HCT116 (cell line): ENCODE data around the gene PRXL2C. TPM values are rescaled to one million over a fixed set of nuclear protein-coding genes. Genes with fewer than 3 reads are reported as not detected.

Experiments used
- ATAC-seq: fragments of 200-7000 bp; cut with Tn5 transposase; 2 replicates; pipeline ENCODE4 v1.9.1; 2020; ENCODE audit warnings: mild to moderate bottlenecking, moderate library complexity
- BruUV-seq: library from RNA; stranded (reverse); fragments of 400-500 nt; replicated peaks from 2 replicates; lab custom pipeline; 2021; lab: Mats Ljungman, UMichigan
- CTCF ChIA-PET: fragments of 300-600 bp; sonication (Branson Sonifier 250); formaldehyde crosslinking; loops from one replicate; lab custom pipeline; 2021; ENCODE audit warnings: antibody characterized with exemption; lab: Charles Lee
- POLR2A ChIA-PET: fragments of 300-600, 350-600 bp; sonication (Branson Sonifier 250); formaldehyde crosslinking; loops from one replicate; lab custom pipeline; 2021; ENCODE audit warnings: antibody characterized with exemption; lab: Charles Lee
- RAD21 ChIA-PET, 2 experiments: fragments of 300-600 bp; sonication (Branson Sonifier 250); formaldehyde crosslinking; loops; one replicate each; lab custom pipeline; 2023; ENCODE audit warnings: low total read pairs in 2 of 2; ENCODE audit not compliant: uncharacterized antibody in 2 of 2, unreplicated experiment in 2 of 2, low non-redundant PET in 1 of 2; lab: Charles Lee
- DNase-seq: peaks from one replicate; pipeline ENCODE4 v3.0.0-alpha.2; 2010; ENCODE audit warnings: low read depth, low spot score
- H2AFZ ChIP-seq: fragments of 200-600 bp; shearing (Covaris generic), sonication (generic); 2 replicates; pipeline ENCODE4 v1.6.1; 2017; ENCODE audit warnings: low read depth, mixed run types, mixed read lengths, antibody characterized with exemption, low read length; ENCODE audit not compliant: poor library complexity, severe bottlenecking
- H3K27ac ChIP-seq: 2 replicates; pipeline ENCODE4 v1.5.1; 2012; ENCODE audit warnings: low read depth, low read length
- H3K27me3 ChIP-seq: fragments of 200-600 bp; sonication (generic); 2 replicates; pipeline ENCODE4 v1.6.1; 2016; ENCODE audit warnings: mixed run types, low read length, mixed read lengths; ENCODE audit not compliant: insufficient read depth
- H3K36me3 ChIP-seq, 2 experiments: fragments of 200-500 bp in 1 of 2; fragments of 200-600 bp in 1 of 2; sonication (Bioruptor generic) in 1 of 2; sonication (generic) in 1 of 2; 2 replicates each; pipeline versions ENCODE4 v1.5.1 to v1.6.1; 2014 to 2016; ENCODE audit warnings: low read length in 2 of 2, inconsistent platforms in 1 of 2, mixed read lengths in 1 of 2, mixed run types in 1 of 2; ENCODE audit not compliant: insufficient read depth in 2 of 2, control insufficient read depth in 1 of 2
- H3K4me1 ChIP-seq, 2 experiments: fragments of 200-600 bp in 1 of 2; sonication (generic) in 1 of 2; 2 replicates each; pipeline versions ENCODE4 v1.5.1 to v1.6.1; 2012 to 2017; ENCODE audit warnings: low read length in 2 of 2, inconsistent platforms in 1 of 2, mild to moderate bottlenecking in 1 of 2, mixed read lengths in 1 of 2, mixed run types in 1 of 2, moderate library complexity in 1 of 2; ENCODE audit not compliant: insufficient read depth in 2 of 2, control insufficient read depth in 1 of 2
- H3K4me2 ChIP-seq: fragments of 200-600 bp; sonication (generic); 2 replicates; pipeline ENCODE4 v1.6.1; 2017; ENCODE audit warnings: mixed run types, low read length, mixed read lengths
- H3K4me3 ChIP-seq, 2 experiments: fragments of 200-600 bp in 1 of 2; sonication (generic) in 1 of 2; replicated peaks in 1 of 2; 2 replicates each; pipeline ENCODE4 v1.5.1; 2011 to 2016; ENCODE audit warnings: low read length in 2 of 2, control low read depth in 1 of 2, low read depth in 1 of 2, mild to moderate bottlenecking in 1 of 2, mixed read lengths in 1 of 2, mixed run types in 1 of 2
- H3K79me2 ChIP-seq: fragments of 200-600 bp; sonication (generic); 2 replicates; pipeline ENCODE4 v1.6.1; 2017; ENCODE audit warnings: mild to moderate bottlenecking, mixed run types, low read length, moderate library complexity, mixed read lengths; ENCODE audit not compliant: insufficient read depth
- H3K9ac ChIP-seq: fragments of 200-600 bp; sonication (generic); 2 replicates; pipeline ENCODE4 v1.6.1; 2016; ENCODE audit warnings: low read length, mixed read lengths
- H3K9me2 ChIP-seq: fragments of 200-600 bp; sonication (generic), shearing (Covaris generic); 2 replicates; pipeline ENCODE4 v1.6.1; 2017; ENCODE audit warnings: mixed run types, mild to moderate bottlenecking, moderate library complexity; ENCODE audit not compliant: insufficient read depth
- H3K9me3 ChIP-seq, 2 experiments: fragments of 200-500 bp in 1 of 2; fragments of 200-600 bp in 1 of 2; sonication (Bioruptor generic) in 1 of 2; sonication (generic) in 1 of 2; 2 replicates each; pipeline ENCODE4 v1.6.1; 2014 to 2017; ENCODE audit warnings: low read length in 2 of 2, mixed read lengths in 2 of 2, inconsistent platforms in 1 of 2, low read depth in 1 of 2, mild to moderate bottlenecking in 1 of 2, mixed run types in 1 of 2, moderate library complexity in 1 of 2; ENCODE audit not compliant: control insufficient read depth in 1 of 2, insufficient read depth in 1 of 2
- H4K20me1 ChIP-seq: fragments of 200-600 bp; sonication (generic), shearing (Covaris generic); 2 replicates; pipeline ENCODE4 v1.6.1; 2017; ENCODE audit warnings: mixed run types, mild to moderate bottlenecking, moderate library complexity; ENCODE audit not compliant: insufficient read depth
- EGR1 ChIP-seq: IDR thresholded peaks from 2 replicates; pipeline ENCODE4 v1.6.1; 2012; ENCODE audit warnings: low read depth
- JUND ChIP-seq: IDR thresholded peaks from 2 replicates; pipeline ENCODE4 v1.6.1; 2012
- POLR2A ChIP-seq: IDR thresholded peaks from 2 replicates; pipeline ENCODE4 v1.7.0; 2011; ENCODE audit warnings: borderline replicate concordance; ENCODE audit not compliant: insufficient read depth, insufficient read length; ENCODE audit errors: extremely low read depth
- POLR2AphosphoS5 ChIP-seq: IDR thresholded peaks from 2 replicates; pipeline ENCODE4 v1.6.1; 2011; ENCODE audit warnings: mild to moderate bottlenecking, low read depth, low read length, moderate library complexity
- SP1 ChIP-seq: IDR thresholded peaks from 2 replicates; pipeline ENCODE4 v1.6.1; 2012; ENCODE audit warnings: low read depth
- ZFX ChIP-seq: fragments of 450-650 bp; IDR thresholded peaks from 2 replicates; pipeline ENCODE4 v1.6.1; 2017
- intact Hi-C: fragments of 100-400 bp; cut with micrococcal nuclease; formaldehyde crosslinking; loops from 2 replicates; pipeline ENCODE4 v1.10.0; 2022
- total RNA-seq: library from RNA; stranded (reverse); gene quantifications from one replicate; pipeline ENCODE4 v1.2.1, GENCODE V29; 2021; ENCODE audit not compliant: unreplicated experiment
- TF ChIP-seq, protein P1 (sequence below): IDR thresholded peaks from 2 replicates; pipeline ENCODE4 v1.6.1; 2012

PRXL2C gene
- total RNA-seq, 1 experiment from 2014 or later = 10.4 TPM

DNA sequence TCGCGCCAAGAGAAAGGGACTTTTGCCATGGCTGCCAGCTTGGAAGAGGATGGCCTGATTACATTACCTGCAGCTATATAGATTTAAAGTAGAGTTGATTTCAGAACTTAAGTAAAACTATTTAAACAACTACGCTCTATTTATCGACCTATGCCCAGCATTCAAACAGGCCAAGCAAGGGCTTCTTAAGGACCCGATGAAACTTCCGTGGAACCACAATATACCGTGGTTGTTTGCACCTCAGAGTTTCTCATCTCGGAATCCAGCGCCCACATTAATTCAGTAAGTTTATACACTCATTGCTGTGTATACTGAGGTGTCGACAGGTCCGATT lies 35.0 kb downstream of the PRXL2C start:
- 0 out of 2 replicates have a peak, but pooled peaks have one; percentile 1 for TF ChIP-seq JUND
- TF ChIP-seq, protein P1, sequence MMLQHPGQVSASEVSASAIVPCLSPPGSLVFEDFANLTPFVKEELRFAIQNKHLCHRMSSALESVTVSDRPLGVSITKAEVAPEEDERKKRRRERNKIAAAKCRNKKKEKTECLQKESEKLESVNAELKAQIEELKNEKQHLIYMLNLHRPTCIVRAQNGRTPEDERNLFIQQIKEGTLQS = no peak
- TF ChIP-seq, all 23 proteins: peak for 1
- Histone ChIP-seq H3K79me2 (peaks cover 37% of the 10 kb centered on the region), H3K4me1 (peaks cover 11 to 24% of the 10 kb centered on the region in 2 experiments; a peak in 3 of 4 replicates), H3K4me2 (peak overlapping the region; percentile 82), H3K36me3 (no peaks in the 10 kb centered on the region), H3K9me3 (no peaks in the 10 kb centered on the region), H2AFZ (peak overlapping the region; percentile 100), H3K4me3 (peak overlapping the region; percentile 57), H3K9ac (peak overlapping the region; percentile 54), H4K20me1 (no peaks in the 10 kb centered on the region), H3K9me2 (no peaks in the 10 kb centered on the region), H3K27ac (peak overlapping the region; percentile 73; the same call in 1 of the 2 replicates), H3K27me3 (no peaks in the 10 kb centered on the region)
- TSS peak; percentile 56 for BruUV-seq
- DNase-seq = no peak
- RAD21 ChIA-PET = no interaction called here
- intact Hi-C loops = no loop called here
- ATAC-seq = no peak
- POLR2A ChIA-PET = no interaction called here
- CTCF ChIA-PET = no interaction called here

DNA sequence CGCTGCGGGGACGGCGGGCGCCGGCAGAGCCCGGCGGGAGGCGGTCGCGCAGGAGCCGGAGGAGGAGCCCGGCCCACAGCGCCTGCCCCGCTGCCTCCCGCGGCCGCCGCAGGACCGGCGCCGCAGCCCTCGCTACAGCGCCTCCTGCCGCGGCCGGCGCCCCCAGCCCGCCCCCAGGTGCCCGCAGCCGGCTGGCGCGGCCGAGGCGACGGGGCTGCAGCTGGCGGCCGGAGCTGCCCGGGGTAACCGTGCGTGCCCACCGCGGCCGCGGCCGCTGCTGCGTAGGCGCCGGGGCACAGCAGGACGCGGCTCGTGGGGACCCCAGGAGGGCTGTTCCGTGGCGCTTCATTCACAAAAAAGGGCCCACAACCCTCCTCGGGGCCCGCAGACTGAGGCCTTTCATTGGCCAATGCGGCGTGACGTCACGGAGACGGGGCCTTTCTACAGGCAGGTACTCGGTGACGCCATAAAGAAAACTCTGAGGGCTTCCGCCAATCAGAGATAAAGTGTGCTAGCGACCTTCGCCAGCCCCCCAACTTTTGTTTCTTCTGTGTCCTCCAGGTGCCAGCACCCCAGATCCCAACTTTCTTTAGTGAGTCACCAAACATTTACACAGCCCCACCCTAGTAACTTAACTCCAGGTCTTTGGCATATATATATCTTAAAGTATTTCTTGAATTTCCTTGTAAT lies 35.5 kb downstream of the PRXL2C start, which contains the start of gene CDC14B:
Gene CDC14B, minus strand, starts transcription at position 353 of the 690 bp plus-strand sequence. CDS start 465 bp downstream, outside the sequence.
- peak; percentile 86 for ATAC-seq
- H2AFZ ChIP-seq = peak within 1 kb of the TSS; percentile 100
- TF ChIP-seq POLR2AphosphoS5 (peak; percentile 77), EGR1 (no peak), ZFX (peak; percentile 51), JUND (no peak), SP1 (peak; percentile 74), POLR2A (peak; percentile 75)
- TF ChIP-seq, all 23 proteins: peak for 4
- peak within 1 kb of the TSS; percentile 98 for H3K4me2 ChIP-seq
- H3K9me3 ChIP-seq = no peaks in the 10 kb centered on the region
- peaks cover 41% of the 10 kb centered on the region for H3K79me2 ChIP-seq
- H4K20me1 ChIP-seq = no peaks in the 10 kb centered on the region
- peak within 1 kb of the TSS; percentile 57 to 75 for H3K4me3 ChIP-seq
- CTCF ChIA-PET = no interaction called here
- peaks cover 11 to 28% of the 10 kb centered on the region in 2 experiments; a peak in 3 of 4 replicates for H3K4me1 ChIP-seq
- RAD21 ChIA-PET = no interaction called here
- no peaks in the 10 kb centered on the region for H3K9me2 ChIP-seq
- no peaks in the 10 kb centered on the region for H3K36me3 ChIP-seq
- intact Hi-C loops = no loop called here
- peak; percentile 93 for DNase-seq
- H3K27me3 ChIP-seq = no peaks in the 10 kb centered on the region
- H3K9ac ChIP-seq = peak within 1 kb of the TSS; percentile 71
- BruUV-seq = no TSS peak
- peak within 1 kb of the TSS; percentile 73 for H3K27ac ChIP-seq
- POLR2A ChIA-PET = no interaction called here
